A549 treated with AZD9567 at 1 μM for 4 hours (cell line): ENCODE data around the gene SPPL2C. TPM values are rescaled to one million over a fixed set of nuclear protein-coding genes. Genes with fewer than 3 reads are reported as not detected.

Source experiments
- total RNA-seq: library from RNA; stranded (reverse); fragments of 200-300 nt; extraction: Qiagen RNA extraction; gene quantifications from 5 replicates; pipeline ENCODE4 v1.2.3, GENCODE V29; 2022; ENCODE audit not compliant: insufficient read depth

The SPPL2C gene, protein sequence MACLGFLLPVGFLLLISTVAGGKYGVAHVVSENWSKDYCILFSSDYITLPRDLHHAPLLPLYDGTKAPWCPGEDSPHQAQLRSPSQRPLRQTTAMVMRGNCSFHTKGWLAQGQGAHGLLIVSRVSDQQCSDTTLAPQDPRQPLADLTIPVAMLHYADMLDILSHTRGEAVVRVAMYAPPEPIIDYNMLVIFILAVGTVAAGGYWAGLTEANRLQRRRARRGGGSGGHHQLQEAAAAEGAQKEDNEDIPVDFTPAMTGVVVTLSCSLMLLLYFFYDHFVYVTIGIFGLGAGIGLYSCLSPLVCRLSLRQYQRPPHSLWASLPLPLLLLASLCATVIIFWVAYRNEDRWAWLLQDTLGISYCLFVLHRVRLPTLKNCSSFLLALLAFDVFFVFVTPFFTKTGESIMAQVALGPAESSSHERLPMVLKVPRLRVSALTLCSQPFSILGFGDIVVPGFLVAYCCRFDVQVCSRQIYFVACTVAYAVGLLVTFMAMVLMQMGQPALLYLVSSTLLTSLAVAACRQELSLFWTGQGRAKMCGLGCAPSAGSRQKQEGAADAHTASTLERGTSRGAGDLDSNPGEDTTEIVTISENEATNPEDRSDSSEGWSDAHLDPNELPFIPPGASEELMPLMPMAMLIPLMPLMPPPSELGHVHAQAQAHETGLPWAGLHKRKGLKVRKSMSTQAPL
- total RNA-seq, result not detected in 5 replicates

GRCh38 chr17:45844695-45845375 lies at the start of gene SPPL2C:
TSS of gene SPPL2C (plus strand) at chr17:45844881. CDS start at chr17:45844907, 26 bp downstream.

DNA sequence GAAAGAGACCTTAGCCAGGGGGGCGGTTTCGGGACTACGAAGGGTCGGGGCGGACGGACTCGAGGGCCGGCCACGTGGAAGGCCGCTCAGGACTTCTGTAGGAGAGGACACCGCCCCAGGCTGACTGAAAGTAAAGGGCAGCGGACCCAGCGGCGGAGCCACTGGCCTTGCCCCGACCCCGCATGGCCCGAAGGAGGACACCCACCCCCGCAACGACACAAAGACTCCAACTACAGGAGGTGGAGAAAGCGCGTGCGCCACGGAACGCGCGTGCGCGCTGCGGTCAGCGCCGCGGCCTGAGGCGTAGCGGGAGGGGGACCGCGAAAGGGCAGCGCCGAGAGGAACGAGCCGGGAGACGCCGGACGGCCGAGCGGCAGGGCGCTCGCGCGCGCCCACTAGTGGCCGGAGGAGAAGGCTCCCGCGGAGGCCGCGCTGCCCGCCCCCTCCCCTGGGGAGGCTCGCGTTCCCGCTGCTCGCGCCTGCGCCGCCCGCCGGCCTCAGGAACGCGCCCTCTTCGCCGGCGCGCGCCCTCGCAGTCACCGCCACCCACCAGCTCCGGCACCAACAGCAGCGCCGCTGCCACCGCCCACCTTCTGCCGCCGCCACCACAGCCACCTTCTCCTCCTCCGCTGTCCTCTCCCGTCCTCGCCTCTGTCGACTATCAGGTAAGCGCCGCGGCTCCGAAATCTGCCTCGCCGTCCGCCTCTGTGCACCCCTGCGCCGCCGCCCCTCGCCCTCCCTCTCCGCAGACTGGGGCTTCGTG lies 49.5 kb downstream of the SPPL2C start, which contains the start of gene MAPT:
Gene MAPT (plus strand): TSS at position 533 of the 763 bp plus-strand sequence. CDS start 67,784 bp downstream, outside the sequence.

Other genes with a start within 250 kb of the SPPL2C start
- 0.08 to 0.38 TPM (median 0.31 TPM) in 3 of 5 replicates, not detected in the others for gene CRHR1, start 60.6 kb upstream of the SPPL2C start, total RNA-seq
- gene MAPT, start 49.7 kb downstream of the SPPL2C start, total RNA-seq, result 1.8 to 2.4 TPM (median 2.1 TPM) in 5 replicates
- gene STH, start 154.4 kb downstream of the SPPL2C start, total RNA-seq, result not detected in 5 replicates